Measurements from ENCODE around the gene AFF2.

AFF2 gene

DNA sequence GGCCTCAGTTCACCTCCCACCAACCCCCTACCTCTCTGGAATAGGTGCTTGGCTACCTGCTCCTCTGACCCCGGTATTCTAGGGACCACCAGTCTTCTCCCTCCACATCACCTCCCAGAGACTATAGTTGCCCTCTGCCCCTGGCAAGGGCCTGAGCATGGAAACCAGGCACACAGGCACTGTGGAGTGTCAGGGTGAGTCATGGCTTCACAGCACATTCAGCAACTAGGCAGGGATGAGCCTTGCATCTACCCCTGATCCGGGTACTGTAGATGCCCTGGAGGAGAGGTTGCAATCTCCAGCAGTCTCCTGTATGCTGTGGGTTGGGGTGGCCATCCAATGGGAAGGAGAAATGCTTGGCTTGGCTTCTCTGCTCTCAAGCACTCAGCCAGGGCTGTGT lies 532.0 kb downstream of the AFF2 start:
- peak; percentile 57 for DNase-seq

DNA sequence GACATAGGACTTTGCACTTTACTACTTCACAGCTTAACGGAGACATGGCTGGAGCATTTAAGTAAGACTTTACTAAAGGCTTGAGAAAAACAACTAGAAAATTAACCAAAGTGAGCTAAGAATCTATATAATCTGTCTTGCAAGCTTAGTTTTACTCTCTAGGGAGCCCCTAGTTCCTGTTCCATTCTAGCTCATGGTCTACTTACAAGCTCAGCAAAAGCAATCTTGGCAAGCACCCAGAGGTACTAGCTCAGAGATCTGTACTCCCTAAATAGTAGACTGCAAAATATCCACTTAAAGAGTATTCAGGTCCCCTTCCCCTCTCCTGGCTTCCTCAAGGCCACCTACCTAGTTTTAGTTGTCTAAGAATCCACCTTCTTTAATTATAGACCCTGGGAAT lies 535.7 kb downstream of the AFF2 start:
- DNase-seq, result no peak

DNA sequence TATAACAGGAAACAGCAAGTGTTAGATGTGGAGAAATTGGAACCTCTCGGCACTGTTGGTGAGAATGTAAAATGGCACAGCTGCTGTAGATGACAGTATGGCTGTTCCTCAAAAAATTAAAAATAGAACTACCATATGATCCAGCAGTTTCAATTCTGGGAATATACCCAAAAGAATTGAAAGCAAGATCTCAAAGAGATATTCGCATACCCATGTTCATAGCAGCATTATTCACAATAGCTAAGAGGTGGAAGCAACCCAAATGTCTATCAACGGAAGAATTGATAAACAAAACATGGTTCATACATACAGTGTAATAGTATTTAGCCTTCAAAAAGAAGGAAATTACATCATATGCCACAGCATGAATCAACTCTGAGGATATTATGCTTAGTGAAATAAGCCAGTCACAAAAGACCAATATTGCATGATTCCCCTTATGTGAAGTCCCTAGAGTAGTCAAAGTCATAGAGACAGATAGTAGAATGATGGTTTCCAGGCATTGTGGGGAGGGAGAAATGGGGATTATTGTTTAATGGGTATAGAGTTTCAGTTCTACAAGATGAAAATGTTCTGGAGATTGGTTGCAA lies 537.0 kb downstream of the AFF2 start:
- DNase-seq, result no peak

DNA sequence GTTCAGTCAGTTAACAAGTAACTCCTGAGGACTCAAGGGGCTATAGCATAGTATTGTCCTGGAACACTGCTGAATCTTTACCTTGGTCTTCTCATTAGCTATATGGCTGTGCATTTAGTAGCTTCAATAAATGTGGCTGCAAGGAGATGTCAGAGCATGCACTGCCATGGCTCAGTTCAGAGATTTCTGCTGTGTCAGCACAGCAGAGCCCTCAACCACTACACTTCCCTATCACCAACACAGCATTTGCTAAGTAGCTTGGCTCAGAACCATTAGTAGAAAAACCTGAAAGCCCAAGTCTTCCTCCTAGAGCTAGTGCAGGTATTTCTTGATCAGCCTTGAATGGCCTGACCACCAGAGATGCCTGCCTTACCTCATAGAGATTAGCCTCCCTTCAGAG lies 538.6 kb downstream of the AFF2 start:
- no peak for DNase-seq

DNA sequence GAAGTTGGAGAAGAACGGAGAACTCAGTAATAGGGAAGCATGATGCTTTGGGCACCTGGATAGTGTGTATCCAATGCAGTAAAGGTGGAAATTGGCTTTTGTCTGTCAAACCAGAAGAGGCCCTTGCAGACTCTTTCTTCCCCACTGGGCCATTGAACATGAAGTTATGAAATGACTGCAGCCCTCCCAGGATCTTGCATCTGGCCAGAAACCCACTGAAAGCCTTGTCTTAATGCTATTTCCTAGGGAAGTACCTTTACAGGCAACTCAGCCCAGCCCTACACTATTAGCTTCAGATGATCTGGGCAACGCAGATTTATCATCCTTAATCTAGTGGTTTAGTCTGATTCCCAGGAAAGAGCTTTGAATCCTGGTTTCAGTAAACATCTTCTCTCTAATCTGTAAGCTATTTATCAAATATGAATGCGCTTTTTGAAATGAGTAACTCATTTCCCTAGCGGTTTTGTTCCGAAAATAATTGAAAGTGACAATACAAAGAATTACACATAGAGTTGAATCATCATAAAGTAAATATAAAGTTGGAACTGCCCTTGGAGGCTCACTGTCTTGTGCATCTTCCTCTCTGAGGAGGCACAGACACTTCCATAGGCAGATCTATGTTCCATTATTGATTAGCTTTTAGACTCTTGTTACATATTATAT lies 540.6 kb downstream of the AFF2 start:
- DNase-seq, result no peak

DNA sequence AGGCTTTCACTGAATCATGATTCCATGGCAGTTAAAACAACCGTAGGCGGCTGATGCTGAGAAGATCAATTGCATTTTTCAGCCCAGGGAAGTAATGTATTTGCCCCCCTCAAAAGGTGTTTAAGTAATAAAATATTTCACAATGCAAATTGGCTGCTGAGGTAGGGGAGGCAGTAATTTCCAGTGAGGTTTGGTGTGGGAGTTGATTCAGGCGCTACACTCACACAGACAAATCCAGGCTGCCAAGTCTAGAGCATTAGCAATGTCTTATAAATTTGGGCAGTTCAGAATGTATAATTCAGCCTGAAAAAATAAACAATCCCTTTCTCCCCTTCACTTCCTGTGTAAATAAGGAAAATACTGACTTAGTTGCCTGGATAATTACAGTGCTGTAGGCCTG lies 543.0 kb downstream of the AFF2 start:
- DNase-seq, result no peak

DNA sequence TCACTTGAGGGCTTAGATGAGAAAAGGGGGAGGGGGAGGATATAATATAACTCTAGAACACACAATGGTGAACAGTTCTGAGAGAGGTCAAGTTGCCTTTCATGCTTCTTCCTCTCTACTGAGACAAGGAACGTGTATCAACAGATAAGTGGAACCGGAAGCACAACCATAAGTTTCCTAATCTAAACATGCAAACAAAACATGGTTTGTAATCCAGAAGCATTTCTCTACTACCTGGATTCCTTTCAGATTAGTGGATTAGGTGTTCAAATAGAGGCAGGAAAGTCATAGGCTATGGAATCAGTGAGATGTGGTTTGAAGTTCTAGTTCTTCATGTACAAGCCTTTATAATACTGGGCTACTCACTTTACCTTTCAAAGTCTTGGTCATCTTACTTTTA lies 544.1 kb downstream of the AFF2 start:
- DNase-seq, result no peak

DNA sequence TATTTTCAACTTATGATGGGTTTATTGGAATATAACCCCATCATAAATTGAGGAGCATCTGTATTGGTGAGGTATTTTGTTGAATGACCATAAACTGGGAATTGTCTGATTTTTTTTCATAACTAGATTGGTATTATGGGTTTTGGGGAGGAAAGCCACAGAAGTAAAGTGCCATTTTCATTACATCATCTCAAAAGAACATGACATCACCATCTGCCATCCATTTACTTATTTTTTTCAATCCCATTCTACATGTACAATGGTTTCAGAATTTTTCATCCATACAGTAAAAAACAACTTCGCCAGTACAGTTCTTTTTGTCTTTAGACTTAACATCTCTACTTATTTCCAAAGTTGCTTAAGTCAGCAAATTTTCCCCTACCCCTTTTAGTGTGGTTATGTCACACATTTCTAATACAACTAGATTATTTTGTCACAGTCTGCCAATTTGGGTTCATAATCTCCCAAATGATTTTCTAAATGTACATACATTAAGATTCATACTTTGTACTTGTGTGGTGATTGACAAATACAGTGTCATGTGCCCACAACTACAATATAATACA lies 545.3 kb downstream of the AFF2 start:
- no peak for DNase-seq

Data from islet precursor cell (in vitro differentiated cells).